Dermis microvascular lymphatic vessel endothelial cell (primary cell): ENCODE measurements around the gene GADD45GIP1. TPM values are rescaled to one million over a fixed set of nuclear protein-coding genes. Genes with fewer than 3 reads are reported as not detected.
"Not testable (repeated sequence)": the region's sequence is repeated elsewhere in the genome, so short reads cannot be mapped to it uniquely, and the experiment has no call there.

Source experiments
- DNase-seq, 2 donors: peaks; one replicate each; pipeline versions ENCODE4 v3.0.0 to v3.0.0-alpha.2; 2010; ENCODE audit warnings: low read depth in 2 of 2
- total RNA-seq: library from RNA; depleted of rRNA; stranded (reverse); fragments of >200 nt; gene quantifications from 2 replicates; pipeline ENCODE4 v1.2.1, GENCODE V29; 2014

Gene GADD45GIP1
- total RNA-seq, 1 donor from 2014 or later: 17.6 TPM

DNA sequence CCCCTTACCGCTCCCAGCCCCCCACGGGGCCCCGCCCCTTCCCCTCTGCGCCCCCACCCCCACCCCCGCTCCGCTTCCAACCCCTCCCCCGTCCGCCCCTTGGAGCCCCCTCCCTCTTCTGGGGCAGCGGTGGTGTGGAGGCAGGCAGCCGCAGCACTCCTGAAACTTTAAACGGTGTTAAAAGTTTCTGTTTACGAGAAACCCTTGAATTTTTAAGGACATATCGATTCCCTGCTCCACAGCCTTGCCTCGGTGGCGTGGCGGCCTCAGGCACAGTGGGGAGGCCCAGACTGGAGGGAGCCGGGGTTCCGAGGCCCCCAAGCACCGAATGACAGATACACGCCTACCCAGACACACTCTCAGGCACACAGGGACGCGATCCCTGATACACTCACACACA lies 33.4 kb upstream of the GADD45GIP1 start:
- DNase-seq: no peak

DNA sequence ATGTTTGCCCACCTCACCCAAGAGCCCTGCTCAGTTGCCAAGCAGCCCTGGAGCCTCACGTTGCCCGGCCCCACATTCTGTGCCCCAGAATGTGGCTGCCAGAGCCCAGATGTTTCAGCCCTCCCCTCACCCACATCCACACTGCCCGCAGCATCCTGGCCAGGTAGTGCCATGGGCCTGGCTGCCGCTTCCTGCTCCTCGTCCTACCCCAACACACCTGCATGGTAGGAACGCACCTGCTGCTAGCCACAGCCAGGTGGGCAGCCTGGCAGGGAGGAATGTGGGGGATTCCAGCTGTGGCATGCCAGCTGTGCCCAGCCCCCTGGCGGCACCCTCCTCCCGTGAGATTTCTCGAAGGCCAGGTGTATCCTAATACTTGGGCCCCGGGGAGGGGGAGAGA lies 30.8 kb upstream of the GADD45GIP1 start:
- no peak for DNase-seq

DNA sequence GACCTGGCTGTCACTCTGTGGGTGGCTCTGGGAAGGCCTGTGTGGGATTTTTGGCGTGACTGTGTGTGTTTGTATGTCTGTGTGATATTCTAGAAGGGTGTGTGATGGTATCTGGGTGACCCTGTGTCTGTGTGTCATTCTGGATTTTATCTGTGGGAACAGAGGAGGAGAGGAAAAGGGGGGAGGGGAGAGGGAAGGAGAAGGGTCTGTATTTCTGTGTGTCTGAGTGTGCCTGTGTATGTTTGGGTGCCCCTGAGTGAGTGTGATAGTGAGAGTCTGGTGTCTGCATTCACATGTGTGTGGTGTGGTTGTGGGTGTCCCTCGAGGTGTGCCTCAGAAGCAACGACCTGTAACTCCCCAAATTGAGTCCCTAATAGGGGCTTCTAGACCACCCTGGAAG lies 30.2 kb upstream of the GADD45GIP1 start:
- DNase-seq: no peak

DNA sequence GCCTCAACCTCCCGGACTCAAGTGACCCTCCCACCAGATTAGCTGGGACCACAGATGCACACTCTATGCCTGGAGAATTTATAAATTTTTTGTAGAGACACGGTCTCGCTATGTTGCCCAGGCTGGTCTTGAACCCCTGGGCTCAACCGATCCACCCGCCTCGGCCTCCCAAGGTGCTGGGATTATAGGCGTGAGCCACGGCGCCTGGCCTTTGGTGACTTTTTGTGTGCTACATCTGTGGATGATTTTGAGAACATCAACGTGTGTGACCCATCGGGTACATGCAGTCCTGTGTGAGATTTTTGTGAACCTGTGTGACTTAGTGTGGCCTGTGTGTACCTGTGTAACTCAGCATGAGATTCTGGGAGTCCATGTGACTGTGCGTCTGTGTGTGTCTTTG lies 29.7 kb upstream of the GADD45GIP1 start:
- no peak for DNase-seq

DNA sequence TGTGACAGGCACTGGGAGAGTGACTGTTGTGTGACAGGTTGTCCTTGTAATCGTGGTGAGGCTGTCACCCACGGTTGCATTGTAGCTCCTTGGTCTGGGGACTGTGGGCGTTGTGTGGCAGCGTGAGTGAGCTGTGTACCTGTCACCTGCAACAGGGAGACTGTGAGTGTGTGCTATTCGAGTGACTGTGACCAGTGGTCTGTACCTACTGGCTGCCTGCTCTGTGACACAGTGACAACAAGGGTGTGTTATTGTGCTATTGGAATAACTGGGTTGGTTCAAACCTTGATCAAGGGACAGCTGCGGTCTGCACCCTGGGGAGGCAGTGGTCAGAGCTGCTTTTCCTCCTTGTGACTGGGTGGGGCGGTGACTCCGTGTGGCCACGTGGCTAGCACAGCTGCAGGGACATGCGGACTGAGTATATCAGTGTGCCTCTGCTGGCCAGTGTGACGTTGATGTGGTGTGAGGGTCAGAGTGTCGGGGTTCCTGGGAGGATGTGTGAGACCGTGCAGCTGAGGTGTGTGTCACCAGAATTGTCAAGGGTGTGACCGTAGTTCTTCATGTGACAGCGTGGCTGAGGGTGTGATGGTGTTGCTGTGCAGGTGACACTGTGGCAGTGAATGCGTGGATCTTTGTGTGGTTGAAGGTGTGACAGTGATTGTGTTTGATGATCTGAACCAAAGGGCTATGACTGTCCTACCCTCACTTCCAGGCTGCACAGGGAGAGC lies 28.2 kb upstream of the GADD45GIP1 start:
- DNase-seq: peak in 1 of 2 donors; percentile 39

DNA sequence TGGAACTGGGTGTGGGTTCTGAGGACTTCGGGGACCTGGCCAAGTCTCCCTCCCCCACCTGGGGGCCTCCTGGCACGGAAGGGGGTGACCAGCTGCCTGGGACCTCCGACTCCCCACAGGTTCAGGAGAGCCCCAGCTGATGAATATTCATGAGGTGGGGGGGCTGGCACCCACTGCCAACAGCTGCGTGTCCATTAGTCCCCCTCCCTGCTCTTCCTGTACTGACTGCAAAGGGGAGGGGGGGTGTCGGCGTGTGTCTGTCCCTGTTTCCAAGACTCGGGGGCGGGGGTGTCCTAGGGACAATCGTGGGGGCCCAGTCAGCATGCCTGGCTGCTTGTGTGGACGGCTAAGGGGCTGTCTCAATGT lies 27.6 kb upstream of the GADD45GIP1 start:
- DNase-seq: no peak

DNA sequence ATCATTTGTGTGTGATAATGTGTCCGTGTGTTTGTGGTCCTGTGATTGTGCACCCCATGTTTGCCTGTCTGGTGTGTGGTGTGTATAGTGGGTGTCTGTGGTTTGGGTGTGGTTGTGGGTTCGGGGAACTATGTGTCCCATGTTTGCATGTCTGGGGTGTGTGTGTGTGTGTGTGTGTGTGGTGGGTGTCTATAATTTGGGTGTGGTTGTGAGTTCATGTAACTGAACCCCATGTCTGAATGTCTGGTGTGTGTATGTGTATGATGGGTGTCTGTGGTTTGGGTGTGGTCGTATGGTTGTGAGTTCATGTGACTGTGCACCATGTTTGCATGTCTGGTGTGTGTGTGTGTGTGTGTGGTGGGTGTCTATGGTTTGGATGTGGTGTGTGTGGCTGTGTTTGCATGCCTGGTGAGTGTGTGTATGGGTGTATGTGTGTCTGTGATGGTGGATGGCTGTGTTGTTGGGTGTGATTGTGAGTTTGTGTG lies 27.2 kb upstream of the GADD45GIP1 start:
- no peak for DNase-seq

DNA sequence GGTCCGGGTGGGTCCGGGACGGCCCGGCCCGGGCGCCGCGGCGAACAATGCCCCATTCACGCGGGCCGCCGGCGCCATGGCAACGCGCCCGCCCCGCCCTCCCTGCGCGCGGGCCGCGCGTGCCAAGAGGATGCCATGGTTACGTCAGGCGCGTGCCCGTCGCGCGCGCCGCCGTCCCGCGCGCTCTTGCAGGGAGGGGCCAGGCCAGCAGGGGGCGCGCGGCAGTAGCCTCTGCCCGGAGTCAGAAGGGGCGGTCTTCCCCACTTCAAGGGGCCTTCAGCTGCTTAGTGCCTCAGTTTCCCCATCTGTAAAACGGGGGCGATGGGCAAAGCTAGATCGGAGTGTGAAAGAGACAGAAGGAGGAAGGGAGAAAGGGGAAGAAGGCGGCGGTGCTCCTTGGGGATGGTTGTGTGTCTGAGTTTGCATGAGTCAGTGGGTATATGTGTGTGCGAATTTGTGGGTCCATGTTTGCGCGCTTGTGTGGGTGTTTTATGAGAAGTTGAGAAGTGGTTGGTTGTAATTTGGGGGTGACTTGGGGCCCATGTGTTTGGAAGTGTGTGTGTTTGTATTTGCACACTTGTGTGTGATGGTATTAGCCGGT lies 26.6 kb upstream of the GADD45GIP1 start:
- peak in 1 of 2 donors; percentile 81 for DNase-seq

DNA sequence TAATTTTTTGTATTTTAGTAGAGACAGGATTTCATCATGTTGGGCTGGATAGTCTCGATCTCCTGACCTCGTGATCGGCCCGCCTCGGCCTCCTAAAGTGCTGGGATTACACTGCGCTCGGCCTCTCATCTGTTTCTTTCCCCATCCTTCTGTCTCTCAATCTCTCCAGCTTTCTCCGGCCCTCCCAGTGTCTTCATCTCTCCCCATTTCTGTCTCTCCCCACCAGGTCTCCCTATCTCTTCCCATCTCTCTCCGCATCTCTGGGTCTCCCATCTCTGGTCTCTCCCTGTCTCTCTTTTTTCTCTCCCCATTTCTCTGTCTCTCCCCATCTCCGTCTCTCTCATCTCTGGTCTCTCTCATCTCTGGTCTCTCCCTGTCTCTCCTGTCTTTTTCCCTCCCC lies 26.1 kb upstream of the GADD45GIP1 start:
- no peak for DNase-seq

DNA sequence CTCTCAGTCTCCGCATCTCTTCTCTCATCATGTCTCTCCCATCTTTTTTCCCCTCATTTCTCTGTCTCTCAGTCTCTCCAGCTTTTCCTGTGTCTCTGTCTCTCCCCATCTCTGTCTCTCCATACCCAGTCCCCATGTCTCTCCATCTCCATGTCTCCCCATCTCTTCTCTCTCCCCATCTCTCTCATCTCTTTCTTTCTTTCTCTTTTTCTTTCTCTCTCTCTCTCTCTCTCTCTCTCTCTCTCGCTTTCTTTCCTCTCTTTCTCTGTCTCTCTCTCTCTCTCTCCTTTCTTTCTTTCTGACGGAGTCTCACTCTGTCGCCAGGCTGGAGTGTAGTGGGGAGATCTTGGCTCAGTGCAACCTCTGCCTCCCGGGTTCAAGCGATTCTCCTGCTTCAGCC lies 25.6 kb upstream of the GADD45GIP1 start:
- DNase-seq: no peak

DNA sequence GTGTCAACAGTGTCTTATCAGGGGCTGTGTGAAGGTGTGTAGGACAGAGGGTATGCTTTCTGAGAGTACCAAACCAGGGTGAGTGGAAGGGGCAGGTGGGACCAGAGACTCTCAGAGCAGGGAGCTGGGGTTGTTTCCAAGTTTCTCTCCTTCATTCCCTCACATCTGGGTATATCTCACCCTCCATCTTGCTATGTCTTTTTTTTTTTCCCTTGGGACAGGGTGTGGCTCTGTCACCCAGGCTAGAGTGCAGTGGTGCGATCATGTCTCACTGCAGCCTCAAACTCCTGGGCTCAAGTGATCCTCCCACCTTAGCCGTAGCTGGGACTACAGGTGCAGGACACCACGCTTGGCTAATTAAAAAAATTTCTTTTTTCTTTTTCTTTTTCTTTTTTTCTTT lies 23.0 kb upstream of the GADD45GIP1 start:
- no peak for DNase-seq

DNA sequence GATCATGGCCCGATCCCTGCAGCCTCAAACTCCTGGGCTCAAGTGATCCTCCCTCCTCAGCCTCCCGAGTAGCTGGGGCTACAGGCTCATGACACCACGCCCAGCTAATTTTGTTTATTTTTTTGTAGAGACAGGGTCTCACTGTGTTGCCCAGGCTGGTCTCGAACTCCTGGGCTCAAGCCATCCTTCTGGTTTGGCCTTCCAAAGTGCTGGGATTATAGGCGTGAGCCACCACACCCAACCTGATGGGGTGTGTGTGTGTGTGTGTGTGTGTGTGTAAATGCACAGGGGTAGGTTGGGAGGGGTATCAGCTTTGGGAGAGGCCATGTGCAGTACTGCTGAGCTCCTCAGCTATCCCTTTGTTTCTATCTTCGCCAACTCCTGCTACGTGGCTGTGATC lies 19.1 kb upstream of the GADD45GIP1 start:
- DNase-seq: not testable (repeated sequence)

DNA sequence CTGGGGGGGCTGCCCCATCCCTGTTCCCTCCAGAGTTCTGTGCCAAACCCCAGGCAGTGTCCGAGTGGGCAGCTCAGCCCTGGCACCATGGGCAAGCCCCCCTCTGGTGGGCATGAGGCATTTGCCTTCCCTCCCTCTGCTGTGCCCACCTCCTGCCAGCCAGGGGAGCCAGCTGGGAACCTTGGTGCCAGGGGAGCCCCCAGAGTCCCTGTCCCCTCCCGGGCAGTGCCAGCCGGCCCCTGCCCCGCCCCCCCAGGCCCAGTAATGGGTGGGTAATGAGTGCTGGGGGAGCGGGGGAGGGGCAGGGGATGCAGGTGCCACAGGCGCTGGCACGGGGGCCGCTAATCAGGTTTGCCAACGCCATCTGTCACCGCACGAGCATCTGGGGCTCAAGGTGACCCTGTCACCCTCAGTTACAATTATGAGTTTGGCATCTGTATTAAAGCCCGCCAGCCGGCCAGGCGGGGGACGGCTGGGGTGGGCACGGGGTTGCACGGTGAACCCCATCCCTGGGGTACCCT lies 18.3 kb upstream of the GADD45GIP1 start:
- DNase-seq: no peak

DNA sequence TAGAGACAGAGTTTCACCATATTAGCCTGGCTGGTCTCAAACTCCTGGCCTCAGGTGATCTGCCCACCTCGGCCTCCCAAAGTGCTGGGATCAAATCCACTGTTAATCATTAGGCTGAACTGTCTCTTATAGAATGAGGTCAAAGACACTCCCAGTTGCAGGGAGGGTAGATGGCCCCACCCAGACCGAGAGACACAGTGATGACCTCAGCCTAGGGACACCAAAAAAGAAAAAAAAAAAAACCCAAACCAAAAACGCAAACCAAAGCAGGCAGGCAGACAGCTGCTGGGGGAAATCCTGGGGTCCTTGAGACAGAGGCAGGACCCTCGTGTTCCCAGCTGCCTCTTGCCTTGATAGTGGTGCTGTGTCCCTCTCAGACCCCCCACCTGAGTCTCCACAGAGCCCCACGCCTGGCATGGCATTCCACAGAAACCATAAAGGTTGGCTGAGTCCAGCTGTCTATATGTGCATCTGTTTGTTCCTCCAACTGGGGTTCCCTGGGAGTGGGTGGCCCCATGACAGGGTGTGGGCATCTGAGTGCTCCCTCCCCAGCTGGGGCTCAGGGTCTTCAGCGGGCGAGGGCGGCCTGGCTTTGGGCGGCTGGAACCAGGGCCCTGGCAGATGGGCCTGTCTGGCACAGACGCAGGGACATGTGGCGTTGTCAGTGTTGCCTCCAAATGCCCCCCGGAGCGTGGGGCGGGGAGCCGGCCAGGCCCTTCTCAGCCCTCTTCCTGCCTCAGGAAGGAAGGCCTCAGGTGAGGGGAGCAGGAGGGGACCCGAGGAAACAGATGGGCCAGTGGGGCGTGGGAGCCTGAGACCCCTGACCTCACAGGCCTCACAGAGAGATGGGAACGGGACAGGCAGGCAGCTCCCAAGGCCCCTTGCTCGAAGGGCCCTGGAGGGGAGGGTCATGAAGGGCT lies 17.5 kb upstream of the GADD45GIP1 start:
- DNase-seq: peak; percentile 80 to 92

DNA sequence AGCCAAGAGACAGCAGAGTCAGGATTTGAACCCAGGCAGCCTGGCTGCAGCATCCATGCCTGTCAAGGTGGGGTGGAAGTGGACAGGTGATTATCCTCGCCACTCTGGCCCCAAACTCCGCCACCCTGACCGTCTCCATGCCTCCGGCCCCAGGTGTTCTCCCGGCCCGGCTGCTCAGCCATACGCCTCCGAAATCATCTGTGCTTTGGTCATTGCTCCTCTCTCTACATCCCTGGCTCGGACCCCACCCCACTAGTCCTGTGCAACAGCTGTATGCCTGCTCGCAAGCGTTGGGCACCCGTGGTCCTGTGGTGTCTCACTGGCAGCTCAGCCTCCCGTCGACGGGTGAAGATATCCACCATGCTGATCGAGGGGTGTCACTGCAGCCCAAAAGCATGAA lies 16.2 kb upstream of the GADD45GIP1 start:
- no peak for DNase-seq

DNA sequence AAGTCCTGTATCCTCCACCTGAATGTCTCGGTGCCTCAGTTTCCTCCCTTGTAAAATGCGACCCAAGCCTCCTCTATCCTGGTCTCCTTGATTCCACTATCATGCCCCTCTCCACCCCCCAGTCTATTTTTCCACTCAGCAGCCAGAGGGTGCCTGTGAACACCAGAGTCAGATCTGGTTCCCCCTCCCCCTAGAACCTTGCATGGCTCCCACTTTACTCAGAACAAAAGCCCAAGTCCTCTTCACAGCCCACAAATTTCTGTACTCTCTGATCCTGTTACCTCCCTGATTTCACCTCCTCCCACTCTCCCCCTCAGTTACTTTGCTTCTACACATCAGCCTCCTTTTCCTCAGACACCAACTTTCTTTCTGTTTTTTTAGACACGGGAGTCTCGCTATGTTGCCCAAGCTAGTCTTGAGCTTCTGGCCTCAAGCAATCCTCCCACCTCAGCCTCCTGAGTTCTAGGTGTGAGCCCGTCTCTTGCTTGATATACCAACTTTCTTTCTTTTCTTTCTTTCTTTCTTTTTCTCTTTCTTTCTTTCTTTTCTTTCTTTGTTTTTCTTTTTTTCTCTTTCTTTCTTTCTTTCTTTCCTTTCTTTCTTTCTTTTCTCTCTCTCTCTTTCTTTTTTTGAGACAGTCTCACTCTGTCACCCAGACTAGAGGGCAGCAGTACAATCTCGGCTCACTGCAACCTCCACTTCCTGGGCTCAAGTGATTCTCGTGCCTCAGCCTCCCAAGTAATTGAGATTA lies 13.2 kb upstream of the GADD45GIP1 start:
- DNase-seq: no peak

DNA sequence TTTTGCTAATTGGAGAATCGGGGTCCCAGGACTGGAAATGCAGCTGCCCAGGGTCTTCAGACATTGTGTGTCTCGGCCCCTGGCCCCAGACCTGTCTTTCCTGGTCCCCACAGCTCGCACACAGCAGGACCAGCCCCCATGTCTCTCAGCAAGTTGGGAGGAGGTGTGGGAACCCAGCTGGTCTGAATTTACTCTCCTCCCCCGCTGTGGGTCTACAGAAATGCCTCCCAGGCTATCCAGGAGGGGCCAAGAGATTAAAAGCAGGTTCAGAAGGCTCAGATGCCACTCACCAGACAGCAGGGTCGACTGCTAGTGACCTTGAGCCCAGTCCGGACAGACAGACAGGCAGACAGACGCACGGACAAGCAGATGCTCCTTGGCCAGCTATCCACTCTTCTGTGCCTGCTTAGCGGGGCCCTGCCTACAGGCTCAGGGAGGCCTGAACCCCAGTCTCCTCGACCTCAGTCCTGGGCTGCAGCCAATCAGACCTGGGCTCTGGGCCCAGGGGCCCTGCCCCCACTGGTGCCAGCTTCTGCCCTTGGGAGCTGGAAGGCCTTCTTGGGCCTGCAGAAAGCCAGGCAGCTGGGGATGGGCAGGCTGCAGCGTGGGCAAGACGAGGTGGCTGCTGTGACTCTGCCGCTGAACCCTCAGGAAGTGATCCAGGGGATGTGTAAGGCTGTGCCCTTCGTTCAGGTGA lies 12.4 kb upstream of the GADD45GIP1 start, which contains the start of gene DAND5:
Gene DAND5, plus strand, starts transcription at position 285 of the 697 bp plus-strand sequence. Its CDS starts 85 bp downstream, at position 370.
- DNase-seq: no peak

DNA sequence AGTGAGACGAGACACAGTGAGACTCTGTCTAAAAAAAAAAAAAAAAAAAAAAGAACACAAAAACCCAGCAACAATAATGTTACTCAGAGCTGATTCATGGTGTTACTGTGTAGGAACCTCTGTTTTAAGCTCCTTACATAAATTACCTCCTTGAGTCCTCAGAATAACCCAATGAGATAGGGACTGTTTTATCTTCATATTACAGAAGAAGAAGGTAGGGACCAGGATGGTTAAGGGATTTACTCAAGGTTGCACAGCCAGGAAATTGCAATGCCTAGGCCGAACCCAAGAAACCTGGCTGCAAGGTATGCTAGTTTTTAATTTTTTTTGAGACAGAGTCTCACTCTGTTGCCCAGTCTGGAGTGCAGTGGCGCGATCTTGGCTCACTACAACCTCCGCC lies 10.9 kb upstream of the GADD45GIP1 start:
- DNase-seq: no peak

DNA sequence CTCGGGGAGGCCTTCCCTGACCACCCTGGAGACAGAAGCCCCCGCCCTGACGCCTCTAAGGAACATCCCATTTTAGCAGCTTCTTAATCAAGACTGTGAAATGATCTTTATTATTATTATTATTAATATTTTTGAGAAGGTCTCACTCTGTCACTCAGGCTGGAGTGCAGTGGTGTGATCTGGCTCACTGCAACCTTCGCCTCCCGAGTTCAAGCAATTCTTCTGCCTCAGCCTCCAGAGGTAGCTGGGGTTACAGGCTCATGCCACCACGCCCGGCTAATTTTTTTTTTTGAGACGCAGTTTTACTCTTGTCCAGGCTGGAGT lies 8.8 kb upstream of the GADD45GIP1 start:
- DNase-seq: no peak

DNA sequence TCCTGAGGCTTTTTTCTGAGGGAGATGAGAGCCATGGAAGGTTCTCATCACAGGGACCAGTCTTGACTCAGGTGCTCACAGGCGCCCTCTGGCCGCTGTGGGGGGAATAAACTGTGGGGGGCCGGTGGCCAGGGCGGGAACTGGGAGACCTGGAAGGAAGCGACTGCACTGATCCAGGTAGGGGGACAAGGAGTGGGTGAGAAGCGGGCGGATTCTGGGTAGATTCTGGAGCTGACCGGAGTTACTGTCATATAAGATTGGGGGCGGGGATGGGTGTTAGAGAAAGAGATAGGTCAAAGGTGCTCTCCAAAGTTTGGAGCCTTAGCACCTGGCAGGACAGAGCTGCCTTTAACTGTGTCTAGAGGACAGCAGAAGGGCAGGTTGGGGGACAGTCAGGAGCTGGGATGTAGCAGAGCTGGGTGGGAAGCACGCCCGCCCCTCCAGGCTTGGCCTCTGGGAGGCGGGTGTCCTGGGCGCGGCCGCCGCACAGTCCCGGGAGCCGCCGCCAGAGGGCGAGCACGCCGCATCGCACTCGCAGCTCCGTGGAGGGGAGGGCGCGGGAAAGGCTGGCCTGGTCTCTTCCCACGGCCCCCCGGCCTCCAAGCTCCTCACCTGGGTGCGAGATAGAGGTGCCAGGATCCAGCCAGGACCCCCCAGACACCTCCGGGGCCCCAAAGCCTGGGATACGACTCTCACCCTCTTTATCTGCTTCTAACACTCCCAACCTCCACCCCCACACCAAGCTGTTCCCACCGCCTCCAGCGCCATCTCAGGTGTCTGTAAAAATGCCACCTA lies 8.2 kb upstream of the GADD45GIP1 start:
- peak in 1 of 2 donors; percentile 79 for DNase-seq
